SH-SY5Y (cell line): Measurements from ENCODE around the gene SLCO4A1.

ENCODE experiments used
- GATA2 ChIP-seq: IDR thresholded peaks from 2 replicates; pipeline ENCODE4 v1.6.1; 2011; ENCODE audit warnings: mild to moderate bottlenecking, low read depth, low read length
- GATA3 ChIP-seq: IDR thresholded peaks from 2 replicates; pipeline ENCODE4 v1.6.1; 2011; ENCODE audit warnings: low read depth, mild to moderate bottlenecking, low read length, moderate library complexity

- TF ChIP-seq GATA3 (no peak), GATA2 (no peak)
Observed at GRCh38 chr20:62601714-62602113, 40.6 kb upstream of the SLCO4A1 start.
